Caki2 (cell line): Measurements from ENCODE around the gene PRDM16. TPM values are rescaled to one million over a fixed set of nuclear protein-coding genes. Genes with fewer than 3 reads are reported as not detected.

Experiments used
- DNase-seq: peaks from one replicate; pipeline ENCODE4 v3.0.0-alpha.2; 2015; ENCODE audit warnings: low read depth
- in situ Hi-C: cut with HindIII; loops from 2 replicates; pipeline ENCODE4 v1.10.0; 2016; ENCODE audit warnings: low sequenced_read_pairs, low pct_unique_long_range_greater_than_20kb, mixed read lengths
- total RNA-seq: library from RNA; depleted of rRNA; stranded (reverse); fragments of >200 nt; shearing (Covaris generic); gene quantifications from 2 replicates; pipeline ENCODE4 v1.2.3, GENCODE V29; 2014; ENCODE audit warnings: low replicate concordance

The PRDM16 gene
- total RNA-seq, 1 experiment from 2014 or later, result not detected

- no peak for DNase-seq
- in situ Hi-C loops, result no loop called here
Observed at GRCh38 chr1:3175486-3175885, 106.5 kb downstream of the PRDM16 start.

GRCh38 chr1:3176028-3176427 lies 107.0 kb downstream of the PRDM16 start:
- DNase-seq, result no peak
- in situ Hi-C loops, result no loop called here

- DNase-seq, result no peak
- in situ Hi-C loops, result no loop called here
Observed at GRCh38 chr1:3176820-3177219, 107.8 kb downstream of the PRDM16 start.

GRCh38 chr1:3178279-3178678 lies 109.3 kb downstream of the PRDM16 start:
- in situ Hi-C loops, result no loop called here
- DNase-seq, result no peak

GRCh38 chr1:3179471-3179870 lies 110.5 kb downstream of the PRDM16 start:
- in situ Hi-C loops, result no loop called here
- DNase-seq, result no peak

- DNase-seq, result no peak
- in situ Hi-C loops, result no loop called here
Observed at GRCh38 chr1:3180915-3181314, 111.9 kb downstream of the PRDM16 start.

GRCh38 chr1:3181956-3182355 lies 113.0 kb downstream of the PRDM16 start:
- in situ Hi-C loops, result no loop called here
- DNase-seq, result no peak

- DNase-seq, result no peak
- in situ Hi-C loops, result no loop called here
Observed at GRCh38 chr1:3183411-3183810, 114.4 kb downstream of the PRDM16 start.

- DNase-seq, result no peak
- in situ Hi-C loops, result no loop called here
Observed at GRCh38 chr1:3183813-3184212, 114.8 kb downstream of the PRDM16 start.

- in situ Hi-C loops, result no loop called here
Observed at GRCh38 chr1:3184666-3185065, 115.7 kb downstream of the PRDM16 start.

GRCh38 chr1:3185896-3186525 lies 117.0 kb downstream of the PRDM16 start:
- DNase-seq, result no peak
- in situ Hi-C loops, result no loop called here

More at GRCh38 chr1:3184666-3185065, 115.7 kb downstream of the PRDM16 start:
- no peak for DNase-seq

- DNase-seq, result no peak
- in situ Hi-C loops, result no loop called here
Observed at GRCh38 chr1:3186526-3186921, 117.5 kb downstream of the PRDM16 start.

GRCh38 chr1:3187415-3188149 lies 118.6 kb downstream of the PRDM16 start:
- no peak for DNase-seq
- in situ Hi-C loops, result no loop called here

GRCh38 chr1:3188150-3188971 lies 119.4 kb downstream of the PRDM16 start:
- in situ Hi-C loops, result no loop called here
- no peak for DNase-seq

GRCh38 chr1:3190256-3191041 lies 121.4 kb downstream of the PRDM16 start:
- DNase-seq, result no peak
- in situ Hi-C loops, result no loop called here

GRCh38 chr1:3192361-3192760 lies 123.4 kb downstream of the PRDM16 start:
- DNase-seq, result no peak
- in situ Hi-C loops, result no loop called here

GRCh38 chr1:3192825-3193224 lies 123.8 kb downstream of the PRDM16 start:
- DNase-seq, result no peak
- in situ Hi-C loops, result no loop called here

GRCh38 chr1:3193811-3194210 lies 124.8 kb downstream of the PRDM16 start:
- no peak for DNase-seq
- in situ Hi-C loops, result no loop called here
